Measurements from ENCODE around the gene CHD2. TPM values are rescaled to one million over a fixed set of nuclear protein-coding genes. Genes with fewer than 3 reads are reported as not detected.
"Not testable (repeated sequence)": the region's sequence is repeated elsewhere in the genome, so short reads cannot be mapped to it uniquely, and the experiment has no call there.

The CHD2 gene
- total RNA-seq, 1 donor from 2014 or later = 90.9 TPM

DNA sequence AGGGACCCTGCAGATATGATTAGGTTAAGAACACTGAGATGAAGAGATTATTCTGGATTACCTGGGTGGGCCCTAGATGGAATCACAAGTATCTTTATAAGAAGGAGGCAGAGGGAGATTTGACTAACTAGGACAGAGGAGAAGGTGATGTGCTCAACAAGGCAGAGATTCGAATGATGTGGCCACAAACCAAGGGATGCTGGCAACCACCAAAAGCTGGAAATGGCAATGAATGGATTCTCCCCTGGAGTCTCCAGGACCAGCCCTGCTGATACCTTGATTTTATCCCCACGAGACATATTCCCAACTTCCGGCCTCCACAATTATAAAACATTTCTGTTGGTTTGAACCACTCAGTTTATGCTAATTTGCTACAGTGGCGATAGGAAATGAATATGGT, 146.0 kb downstream of the CHD2 start:
- no peak for DNase-seq (ENCODE audit: low spot score)

DNA sequence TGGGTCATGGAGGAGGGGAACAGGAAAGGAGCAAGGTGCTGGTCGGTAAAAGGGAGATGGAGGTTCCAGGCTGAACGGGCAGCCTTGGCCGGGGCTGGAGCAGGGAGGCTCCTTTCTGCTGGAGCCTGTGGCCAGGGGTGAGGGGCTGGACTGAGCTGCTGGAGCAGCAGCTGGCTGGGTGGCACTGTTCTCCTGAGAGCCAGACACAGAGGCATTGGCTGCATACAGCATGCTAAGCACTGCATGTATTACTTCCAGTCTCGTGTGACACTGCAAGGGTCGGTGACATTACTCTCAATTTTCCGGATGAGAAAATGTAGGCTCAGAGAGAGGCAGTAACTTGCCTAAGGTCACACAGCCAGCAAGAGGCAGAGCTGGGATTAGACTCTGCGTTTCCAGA, 146.6 kb downstream of the CHD2 start:
- DNase-seq (ENCODE audit: low spot score) = no peak

DNA sequence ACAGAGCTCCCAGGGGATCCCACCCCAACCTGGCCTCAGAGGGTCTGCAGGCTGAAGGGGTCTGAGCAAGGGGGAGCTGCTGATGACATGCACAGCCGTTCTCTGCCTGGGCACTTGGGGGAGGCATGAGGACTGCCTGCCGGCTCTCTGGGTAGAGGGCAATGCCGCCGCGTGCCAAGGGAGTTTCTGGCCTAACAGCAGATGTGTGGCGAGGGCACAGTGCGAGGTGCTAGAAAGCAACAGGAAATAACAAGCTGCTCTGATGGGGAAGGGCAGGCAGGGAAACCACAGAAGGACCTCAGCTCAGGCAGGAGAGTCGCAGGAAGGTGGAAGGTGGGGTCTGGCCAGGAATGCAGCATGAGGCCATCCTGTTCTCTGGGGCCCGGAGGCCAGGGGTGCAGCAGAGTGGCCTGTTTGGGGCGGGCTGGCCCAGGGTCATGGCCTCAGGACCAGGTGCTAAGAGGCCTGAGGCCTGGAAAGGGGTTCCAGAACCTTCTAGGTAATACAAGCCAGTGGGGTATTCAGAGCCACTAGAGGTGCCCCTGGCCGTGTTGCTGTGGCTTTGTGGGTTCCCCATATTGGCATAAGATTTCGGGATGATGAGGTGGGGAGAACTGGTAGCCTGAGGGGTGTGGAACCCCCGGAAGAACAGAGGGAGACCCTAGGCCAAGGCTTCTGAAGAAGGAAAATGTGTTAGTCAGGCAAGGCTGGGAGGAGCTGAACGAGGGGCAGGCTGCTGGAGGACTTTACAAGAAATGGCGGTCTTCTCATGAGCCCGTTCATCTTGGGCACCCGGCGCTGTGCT, 147.7 kb downstream of the CHD2 start:
- DNase-seq (ENCODE audit: low spot score) = no peak

DNA sequence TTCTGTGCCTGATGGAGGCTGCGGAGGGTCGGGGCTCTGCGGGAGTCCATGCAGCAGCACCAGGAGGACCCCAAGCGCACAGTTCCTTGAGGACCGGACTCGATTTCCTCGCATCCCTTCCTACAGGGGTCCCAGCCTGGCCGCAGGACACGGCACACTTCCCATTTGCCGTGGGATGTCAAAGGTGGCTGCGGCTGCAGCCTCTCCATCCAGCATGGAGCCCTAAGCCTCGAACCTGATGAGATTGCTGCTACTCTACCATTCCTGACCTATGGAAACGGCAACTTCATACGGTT, 148.2 kb downstream of the CHD2 start:
- DNase-seq (ENCODE audit: low spot score) = no peak

DNA sequence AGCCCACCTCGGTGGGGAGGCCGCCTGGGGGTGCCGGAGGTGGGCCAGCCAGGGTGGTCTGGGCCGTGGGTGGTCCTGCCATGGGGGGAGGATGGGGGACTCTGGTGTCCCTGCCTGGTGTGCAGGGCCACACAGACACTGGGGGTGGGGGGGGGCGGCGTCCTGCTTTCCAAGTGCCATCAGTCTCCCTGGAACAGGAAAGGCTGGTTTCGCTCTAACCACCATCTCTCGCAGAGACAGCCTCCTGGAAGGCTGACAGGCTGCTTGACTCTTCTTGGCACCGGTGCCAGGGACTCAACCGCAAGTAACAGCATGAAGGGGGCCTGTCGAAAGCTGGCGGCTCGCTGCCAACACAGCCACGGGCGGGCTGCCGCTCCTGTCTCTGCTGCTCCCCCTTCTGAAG, 148.6 kb downstream of the CHD2 start:
- DNase-seq (ENCODE audit: low spot score) = no peak

DNA sequence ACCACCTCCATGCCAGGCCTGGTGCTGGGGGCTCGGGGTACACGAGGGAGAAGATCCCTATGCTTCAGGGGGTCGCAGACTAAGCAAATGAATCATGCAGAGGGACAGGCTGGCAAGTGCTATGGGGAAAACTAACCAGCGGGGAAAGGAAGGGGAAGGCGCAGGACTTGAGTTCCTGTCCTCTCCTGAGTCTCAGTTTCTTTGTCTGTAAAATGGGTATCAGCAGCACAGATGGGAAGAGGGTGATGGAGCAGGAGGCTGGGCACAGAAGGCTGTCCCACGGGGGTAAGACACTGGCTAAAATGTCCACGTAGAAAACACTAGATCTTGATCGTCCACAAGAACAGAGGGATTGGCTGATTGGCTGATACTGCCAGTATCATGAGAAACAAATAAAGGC, 149.1 kb downstream of the CHD2 start:
- no peak for DNase-seq (ENCODE audit: low spot score)

DNA sequence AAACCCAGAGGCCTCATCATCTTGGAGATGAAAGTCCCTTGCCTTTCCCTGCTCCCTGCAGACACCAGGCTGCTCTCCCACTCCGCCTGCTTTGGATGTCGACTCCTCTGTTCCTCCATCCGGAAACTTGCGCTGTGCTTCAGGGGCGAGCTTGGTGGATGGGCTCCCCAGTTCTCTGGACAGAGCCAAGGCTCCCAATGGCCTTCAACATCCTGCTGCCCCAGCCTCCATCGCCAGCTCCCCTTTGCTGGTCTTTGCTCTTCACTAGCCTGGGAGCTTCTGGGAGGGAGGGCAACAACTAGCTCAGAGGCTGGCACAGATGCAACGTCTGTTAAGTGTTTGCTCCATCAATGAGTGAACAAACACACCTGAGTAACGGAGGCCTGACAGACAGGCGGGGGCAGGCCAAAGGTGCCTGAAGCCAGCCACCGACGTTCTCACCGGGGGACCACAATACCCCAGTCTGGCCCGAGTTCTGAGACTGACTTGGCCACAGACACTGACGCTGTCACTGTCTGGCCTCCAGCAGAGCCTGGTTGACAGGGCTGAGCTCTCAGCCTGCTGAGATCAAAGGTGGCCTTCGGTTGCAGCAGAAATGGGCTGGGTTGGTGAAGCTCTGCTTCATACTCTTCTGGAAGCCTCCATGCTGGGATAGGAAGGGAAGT, 149.9 kb downstream of the CHD2 start:
- DNase-seq (ENCODE audit: low spot score) = no peak

DNA sequence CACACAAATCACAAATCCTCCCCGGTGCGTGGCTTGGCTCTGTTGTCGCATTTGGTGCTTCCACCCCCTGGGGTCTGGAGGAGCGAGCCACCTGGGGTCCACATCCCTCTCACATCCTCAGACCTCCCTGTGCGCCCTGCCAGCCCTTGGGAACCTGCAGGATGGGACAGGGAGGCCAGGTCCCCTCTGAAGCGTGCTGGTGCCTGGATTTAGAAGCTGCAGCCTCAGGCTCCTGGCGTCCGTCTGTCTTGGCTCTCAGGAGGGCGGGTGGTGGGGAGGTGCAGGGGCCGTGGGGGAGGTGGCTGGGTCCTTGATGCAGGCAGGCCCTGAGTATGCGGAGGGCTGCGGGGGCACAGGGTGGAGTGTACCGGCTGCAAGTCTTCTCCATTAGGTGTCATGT, 150.5 kb downstream of the CHD2 start:
- DNase-seq (ENCODE audit: low spot score) = no peak

DNA sequence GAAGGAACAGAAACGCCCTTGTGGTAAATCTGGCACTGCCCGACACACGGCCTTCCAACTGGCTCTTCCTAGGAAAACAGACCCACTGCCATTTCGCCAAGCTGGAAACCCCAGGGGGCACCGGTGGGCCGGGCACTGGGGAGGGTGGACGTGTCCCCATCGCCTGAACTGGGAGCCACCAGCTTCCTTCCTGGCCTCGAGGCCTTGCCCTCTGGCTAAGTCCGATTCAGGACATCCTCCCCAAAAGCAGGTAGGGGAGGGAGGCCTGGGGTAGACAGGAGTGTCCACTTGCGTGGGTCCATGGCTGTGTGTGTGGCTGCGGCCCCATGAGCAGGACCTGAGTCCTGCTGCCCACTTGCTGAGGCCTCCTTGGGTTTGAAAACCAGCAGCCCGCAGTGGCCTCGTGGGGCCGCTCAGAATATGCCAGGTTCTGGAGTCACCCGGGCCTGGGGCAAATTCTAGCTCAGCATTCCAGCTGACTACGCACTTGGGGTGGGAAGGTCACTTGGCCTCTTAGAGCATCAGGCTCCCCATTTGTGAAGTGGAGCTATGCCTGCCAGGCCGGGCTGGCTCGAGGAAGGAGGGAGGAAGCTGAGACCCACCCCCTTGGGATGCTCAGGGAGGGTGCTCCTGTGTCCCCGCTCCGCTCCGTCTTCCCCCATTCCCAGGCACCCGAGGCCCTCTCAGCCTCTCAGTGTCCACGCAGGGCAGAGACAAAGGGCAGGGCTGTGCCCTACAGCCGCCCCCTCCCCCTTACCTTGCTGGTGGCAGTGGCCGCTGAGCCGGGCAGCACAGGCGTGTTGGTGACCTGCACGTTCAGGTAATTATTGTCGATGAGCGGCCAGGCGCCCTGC, 151.3 kb downstream of the CHD2 start:
- DNase-seq (ENCODE audit: low spot score) = no peak

DNA sequence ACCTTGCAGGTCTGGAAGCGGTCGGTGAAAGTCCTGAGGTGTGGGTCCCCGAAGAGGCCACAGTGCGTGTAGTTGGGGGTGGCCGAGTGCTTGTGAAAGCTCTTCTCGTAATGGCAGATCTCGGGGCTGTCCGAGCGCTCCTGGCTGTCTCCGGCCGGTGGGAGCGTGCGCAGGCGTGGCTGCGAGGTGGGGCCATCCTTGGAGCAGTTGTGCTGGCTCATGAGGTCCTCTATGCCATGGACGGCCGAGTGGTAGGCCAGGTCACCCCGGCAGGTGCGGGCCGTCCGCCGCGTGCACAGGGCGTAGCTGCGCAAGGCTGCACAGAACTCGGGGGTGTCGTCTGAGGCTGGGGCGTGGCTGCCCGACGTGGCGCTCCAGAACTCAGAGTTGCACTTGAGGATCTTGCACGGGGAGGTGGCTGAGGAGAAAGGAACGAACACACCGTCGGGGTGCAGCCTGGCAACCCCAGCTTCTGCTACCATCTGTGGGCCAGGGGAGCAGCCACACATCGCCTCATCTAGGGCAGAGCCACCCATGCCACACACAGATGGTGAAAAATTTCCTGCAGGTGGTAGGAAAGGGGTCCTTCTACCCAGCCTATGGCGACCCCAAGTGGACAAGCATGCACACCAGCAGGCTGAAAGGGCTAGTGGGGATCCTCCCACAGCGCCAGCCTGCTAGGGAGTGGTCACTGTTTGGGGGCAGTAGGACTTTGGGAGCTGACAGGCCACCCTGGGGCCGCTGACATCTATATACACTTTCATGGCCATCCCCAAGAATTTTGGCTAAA, 152.2 kb downstream of the CHD2 start:
- DNase-seq (ENCODE audit: low spot score) = no peak

DNA sequence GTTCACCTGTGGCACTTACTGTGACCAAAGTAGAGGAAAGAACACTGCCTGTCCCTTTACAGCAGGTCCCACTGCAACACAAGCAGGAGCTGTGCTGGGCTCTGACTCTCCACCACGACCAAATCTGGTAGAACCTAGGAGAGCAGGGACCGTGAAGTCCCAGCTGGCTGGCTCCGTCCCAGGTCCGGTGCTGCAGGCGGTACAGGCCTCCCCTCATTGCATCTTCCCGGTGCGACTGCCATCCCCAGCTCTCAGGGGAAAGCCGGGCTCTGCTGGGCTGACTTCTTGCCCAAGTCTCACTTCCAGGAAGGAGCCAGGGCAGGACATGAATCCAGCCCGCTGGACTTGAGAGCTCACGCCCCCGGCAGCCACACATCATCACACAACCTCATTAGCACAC, 155.1 kb downstream of the CHD2 start:
- DNase-seq (ENCODE audit: low spot score) = no peak

DNA sequence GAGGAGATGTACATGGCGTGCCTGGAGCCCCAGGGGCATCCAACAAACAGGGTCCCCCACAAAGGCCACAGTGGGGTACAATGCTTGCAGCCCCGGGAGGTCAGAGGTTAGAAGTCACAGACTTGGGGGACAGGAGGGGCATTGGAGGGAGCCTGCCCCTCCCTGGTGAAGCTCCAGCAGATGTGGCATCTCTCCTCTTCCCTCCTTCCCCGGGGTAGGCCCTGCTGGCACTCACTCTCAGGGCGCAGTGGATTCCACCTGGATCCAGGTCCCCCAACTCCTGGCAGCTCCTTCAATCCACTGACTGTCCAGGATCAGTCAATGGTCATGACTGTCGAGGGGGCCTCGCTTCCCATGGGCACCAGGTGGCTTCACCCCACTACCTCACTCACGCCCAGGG, 156.7 kb downstream of the CHD2 start:
- no peak for DNase-seq (ENCODE audit: low spot score)

DNA sequence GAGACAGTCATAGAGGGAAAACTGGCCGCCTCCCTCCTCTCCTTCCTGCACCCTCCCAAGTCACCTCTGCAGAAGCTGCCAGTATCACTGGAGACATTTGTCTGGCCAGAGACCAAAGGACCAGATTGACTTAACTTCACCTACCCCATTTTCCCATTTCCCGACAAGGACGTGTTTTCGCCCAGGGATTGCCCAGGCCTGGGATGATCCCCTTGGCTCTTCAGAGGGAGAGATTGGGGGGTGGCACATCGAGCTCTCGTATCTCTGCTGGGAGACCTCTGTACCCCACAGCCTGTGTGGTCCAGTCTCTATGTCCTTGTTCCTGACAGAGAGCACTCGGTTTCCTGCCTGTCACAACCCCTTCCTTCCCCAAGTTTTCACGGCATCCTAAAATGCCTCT, 157.5 kb downstream of the CHD2 start:
- no peak for DNase-seq (ENCODE audit: low spot score)

DNA sequence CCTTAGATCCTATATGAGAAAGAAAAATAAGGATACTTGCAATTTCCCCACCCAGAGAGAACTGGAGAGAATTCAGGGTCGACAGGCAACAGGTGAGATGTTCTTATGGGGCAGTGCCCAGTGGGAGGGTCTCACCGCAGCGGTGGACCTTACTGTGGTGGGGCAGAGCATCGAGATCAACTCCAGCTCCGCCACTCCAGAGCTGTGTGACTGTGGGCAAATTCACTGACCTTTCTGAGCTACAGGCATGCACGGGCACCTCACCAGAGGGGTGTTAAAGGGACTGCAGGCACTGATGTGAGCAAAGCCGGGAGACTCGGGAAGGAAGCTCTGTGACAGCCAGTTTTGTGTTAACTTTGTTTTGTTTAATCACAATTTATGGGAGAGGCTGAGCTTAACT, 158.0 kb downstream of the CHD2 start:
- DNase-seq (ENCODE audit: low spot score) = no peak

DNA sequence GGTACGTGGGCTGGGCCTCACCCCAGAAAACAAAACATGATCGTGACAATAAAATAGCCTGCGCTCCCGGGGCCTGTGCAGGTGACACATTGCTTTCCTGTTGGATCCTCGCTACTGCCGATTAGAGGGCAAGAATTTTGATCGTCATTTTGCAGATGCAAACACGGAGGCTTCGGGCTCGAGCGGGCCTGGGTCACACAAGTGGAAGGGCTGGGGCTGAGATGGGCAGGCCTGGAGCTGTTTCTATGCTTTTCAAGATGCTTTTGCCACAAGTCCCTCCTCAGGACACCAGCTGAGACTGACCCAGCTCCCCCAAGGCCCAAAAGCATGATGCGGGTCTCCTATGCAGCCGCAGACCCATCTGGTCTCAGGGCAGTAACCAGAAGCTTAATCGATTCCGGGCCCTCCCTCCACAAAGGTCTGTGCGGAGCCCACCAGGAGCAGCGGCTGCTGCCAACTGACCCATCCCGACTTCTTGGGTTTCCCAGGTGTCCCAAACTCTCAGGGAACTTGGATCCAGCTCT, 158.8 kb downstream of the CHD2 start:
- no peak for DNase-seq (ENCODE audit: low spot score)

DNA sequence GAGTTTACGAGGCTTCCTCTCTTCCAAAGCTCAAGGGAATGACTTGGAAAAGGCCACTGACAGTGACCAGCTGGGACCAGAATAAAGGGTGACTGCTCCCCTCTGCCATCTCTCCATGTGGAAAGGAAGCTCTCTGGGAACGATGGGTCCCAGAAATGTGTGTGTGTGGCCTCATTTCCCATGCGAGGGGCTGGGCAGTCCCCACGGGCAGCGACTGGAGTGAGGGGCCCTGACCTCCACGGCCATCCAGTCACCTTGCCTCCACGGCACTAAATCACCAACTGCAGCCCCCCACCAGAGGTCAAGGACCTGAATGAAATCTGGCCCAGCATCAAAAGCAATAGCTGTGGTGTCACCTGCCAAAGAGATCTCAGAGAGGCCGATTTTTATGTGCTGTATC, 159.3 kb downstream of the CHD2 start:
- DNase-seq (ENCODE audit: low spot score) = no peak

DNA sequence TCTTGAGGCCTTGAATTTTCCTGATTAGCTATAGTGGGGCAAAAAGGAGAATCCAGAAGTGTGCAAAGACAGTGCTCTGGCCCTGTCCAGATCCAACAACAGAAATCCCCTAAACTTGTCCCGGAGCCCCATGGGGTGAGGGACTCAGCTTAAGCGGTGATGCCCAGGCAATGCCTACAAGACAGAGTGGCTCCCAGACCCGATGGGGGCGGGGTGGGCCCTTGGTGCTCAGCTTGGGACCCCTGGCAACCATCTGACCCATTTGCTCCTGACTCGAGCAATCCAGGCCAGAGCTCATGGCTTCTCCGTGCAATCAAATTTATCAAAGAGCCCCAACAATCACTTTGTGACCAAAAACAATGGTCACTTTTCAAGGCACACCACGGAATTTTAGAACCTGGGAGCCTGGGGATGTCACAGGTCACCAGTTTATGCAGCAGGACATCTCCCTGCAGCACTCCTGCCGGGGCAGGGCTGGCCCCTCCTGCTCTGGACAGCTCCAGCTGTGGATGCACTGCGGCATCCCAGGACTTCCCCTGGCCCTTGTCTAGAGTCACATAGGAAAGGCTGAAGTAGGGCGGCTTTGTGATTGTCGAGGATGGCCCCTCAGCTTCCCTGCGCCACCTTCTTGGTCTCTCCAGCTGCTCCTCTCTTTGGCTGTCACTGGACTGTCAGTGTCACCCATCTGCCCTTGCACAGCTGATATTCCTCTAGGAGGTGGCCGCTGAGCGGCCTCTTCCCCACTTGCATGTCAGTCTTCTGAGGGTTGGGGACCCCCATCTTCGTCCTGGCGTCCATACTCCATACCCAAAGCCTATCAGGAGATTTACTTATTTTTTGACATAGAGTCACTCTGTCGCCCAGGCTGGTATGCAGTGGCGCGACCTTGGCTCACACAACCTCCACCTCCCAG, 160.5 kb downstream of the CHD2 start:
- no peak for DNase-seq (ENCODE audit: low spot score)

DNA sequence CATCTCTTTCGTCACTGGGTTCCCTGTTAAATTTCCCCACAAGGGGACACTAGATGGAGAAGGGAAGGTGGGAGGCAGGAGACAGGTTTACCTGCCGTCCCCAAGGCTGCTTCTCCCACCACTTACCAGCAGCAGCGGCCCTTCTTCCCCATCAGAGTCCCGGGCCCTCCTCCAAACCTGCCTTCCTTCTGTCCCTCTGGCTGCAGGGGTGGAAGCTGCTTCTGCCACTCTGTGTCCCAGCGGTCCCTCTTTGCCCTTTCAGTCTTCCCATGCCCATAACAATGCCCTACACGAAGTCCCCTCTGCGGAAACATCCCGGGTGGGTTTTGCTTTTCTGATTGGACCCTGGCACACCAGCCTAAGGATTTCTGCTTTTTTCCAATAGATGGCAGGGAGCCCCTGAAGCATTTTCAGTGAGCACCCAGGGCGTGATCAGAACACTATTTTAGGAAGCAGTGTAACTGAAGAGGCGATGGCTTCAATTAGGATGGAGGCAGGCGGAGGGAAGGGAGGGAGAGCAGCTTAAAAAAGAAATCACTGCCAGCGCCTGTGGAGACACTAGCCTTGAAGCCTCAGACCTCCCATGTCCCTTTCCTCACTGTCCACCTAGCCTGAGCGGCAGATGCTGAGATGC, 162.6 kb downstream of the CHD2 start:
- DNase-seq (ENCODE audit: low spot score) = not testable (repeated sequence)

DNA sequence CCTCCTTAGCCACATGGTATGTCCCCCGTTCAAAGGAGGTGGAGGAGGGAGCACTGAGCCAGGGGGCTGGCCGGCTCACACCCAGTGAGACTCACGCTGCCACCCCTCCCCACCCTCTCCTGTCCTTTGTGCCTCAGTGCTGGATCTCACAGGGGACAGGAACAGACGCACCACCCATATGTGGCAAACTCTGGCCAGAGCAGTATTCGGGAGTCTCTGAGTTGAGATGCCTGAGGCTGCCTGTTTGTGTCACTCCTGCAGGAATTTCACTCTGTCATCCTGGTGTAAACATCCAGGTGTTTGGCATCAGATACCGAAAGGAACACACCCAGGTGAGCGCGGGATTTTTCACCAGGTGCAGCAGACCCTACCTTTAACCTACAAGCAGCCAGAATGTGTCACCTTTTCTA, 163.1 kb downstream of the CHD2 start:
- no peak for DNase-seq (ENCODE audit: low spot score)
